Dermis blood vessel endothelial cell (primary cell): ENCODE measurements around the gene MAPKAPK3. TPM values are rescaled to one million over a fixed set of nuclear protein-coding genes. Genes with fewer than 3 reads are reported as not detected.

ENCODE experiments used
- DNase-seq: peaks from one replicate; pipeline ENCODE4 v3.0.0; 2010
- total RNA-seq: library from RNA; depleted of rRNA; stranded (reverse); fragments of >200 nt; gene quantifications from 2 replicates; pipeline ENCODE4 v1.2.3, GENCODE V29; 2014

Gene MAPKAPK3
- total RNA-seq, 1 donor from 2014 or later: 9.2 TPM

- DNase-seq: no peak
Measured at GRCh38 chr3:50609071-50609762, 7.7 kb upstream of the MAPKAPK3 start.

GRCh38 chr3:50609763-50610085 is 7.2 kb upstream of the MAPKAPK3 start:
- no peak for DNase-seq

- no peak for DNase-seq
Measured at GRCh38 chr3:50610181-50610971, 6.6 kb upstream of the MAPKAPK3 start.

GRCh38 chr3:50610992-50611463 is 5.9 kb upstream of the MAPKAPK3 start:
- peak; percentile 11 for DNase-seq

- DNase-seq: peak; percentile 93
Measured at GRCh38 chr3:50611464-50612233, 5.3 kb upstream of the MAPKAPK3 start, which contains the start of gene CISH. Gene CISH (minus strand): TSS chr3:50611774. CDS start chr3:50611650, 124 bp downstream.

- no peak for DNase-seq
Measured at GRCh38 chr3:50612234-50612882, 4.6 kb upstream of the MAPKAPK3 start.

GRCh38 chr3:50612970-50613846 is 3.7 kb upstream of the MAPKAPK3 start:
- no peak for DNase-seq

GRCh38 chr3:50615190-50615589 is 1.8 kb upstream of the MAPKAPK3 start:
- DNase-seq: no peak

GRCh38 chr3:50616003-50616769 is 765 bp upstream of the MAPKAPK3 start:
- DNase-seq: peak; percentile 90

- peak; percentile 80 for DNase-seq
Measured at GRCh38 chr3:50616770-50617095, 218 bp upstream of the MAPKAPK3 start.

- DNase-seq: no peak
Measured at GRCh38 chr3:50617911-50618481, 1.0 kb downstream of the MAPKAPK3 start.

- DNase-seq: no peak
Measured at GRCh38 chr3:50620420-50620819, 3.5 kb downstream of the MAPKAPK3 start.

- DNase-seq: no peak
Measured at GRCh38 chr3:50620820-50621219, 3.9 kb downstream of the MAPKAPK3 start.

GRCh38 chr3:50622881-50623280 is 5.9 kb downstream of the MAPKAPK3 start:
- DNase-seq: no peak

GRCh38 chr3:50623840-50624474 is 7.0 kb downstream of the MAPKAPK3 start:
- peak; percentile 66 for DNase-seq

- DNase-seq: no peak
Measured at GRCh38 chr3:50624634-50625033, 7.7 kb downstream of the MAPKAPK3 start.

- DNase-seq: no peak
Measured at GRCh38 chr3:50625231-50626182, 8.6 kb downstream of the MAPKAPK3 start.

- no peak for DNase-seq
Measured at GRCh38 chr3:50626401-50626800, 9.4 kb downstream of the MAPKAPK3 start.
